Activated naive CD4-positive, alpha-beta T cell (primary cell): Measurements from ENCODE around the gene RRAS2.
"Not testable (repeated sequence)": the region's sequence is repeated elsewhere in the genome, so short reads cannot be mapped to it uniquely, and the experiment has no call there.

Experiments used
- DNase-seq, 4 experiments: peaks; one replicate each; lab custom pipeline; 2025; lab: John Stamatoyannopoulos, UW

The RRAS2 gene

GRCh38 chr11:14371249-14371648 is 12.3 kb upstream of the RRAS2 start:
- no peak for DNase-seq

- DNase-seq: no peak
Measured at GRCh38 chr11:14370496-14370895, 11.5 kb upstream of the RRAS2 start.

- DNase-seq: no peak
Measured at GRCh38 chr11:14369598-14369997, 10.6 kb upstream of the RRAS2 start.

- DNase-seq: no peak
Measured at GRCh38 chr11:14366936-14367335, 8.0 kb upstream of the RRAS2 start.

- DNase-seq: no peak
Measured at GRCh38 chr11:14364322-14364721, 5.3 kb upstream of the RRAS2 start.

- no peak for DNase-seq
Measured at GRCh38 chr11:14362611-14363010, 3.6 kb upstream of the RRAS2 start.

GRCh38 chr11:14361951-14362350 is 3.0 kb upstream of the RRAS2 start:
- DNase-seq: no peak

GRCh38 chr11:14360976-14361375 is 2.0 kb upstream of the RRAS2 start:
- DNase-seq: no peak

- no peak for DNase-seq
Measured at GRCh38 chr11:14359501-14360031, 583 bp upstream of the RRAS2 start.

- DNase-seq: peak in 1 of 4 experiments; percentile 18
Measured at GRCh38 chr11:14357881-14358728, 878 bp downstream of the RRAS2 start.

GRCh38 chr11:14356342-14356741 is 2.6 kb downstream of the RRAS2 start:
- DNase-seq: no peak

- DNase-seq: not testable (repeated sequence)
Measured at GRCh38 chr11:14354604-14355003, 4.4 kb downstream of the RRAS2 start.

GRCh38 chr11:14350716-14351238 is 8.2 kb downstream of the RRAS2 start:
- DNase-seq: no peak

- no peak for DNase-seq
Measured at GRCh38 chr11:14350215-14350614, 8.8 kb downstream of the RRAS2 start.

GRCh38 chr11:14347991-14348390 is 11.0 kb downstream of the RRAS2 start:
- no peak for DNase-seq

GRCh38 chr11:14347494-14347893 is 11.5 kb downstream of the RRAS2 start:
- DNase-seq: no peak

- no peak for DNase-seq
Measured at GRCh38 chr11:14346303-14346955, 12.6 kb downstream of the RRAS2 start.

- no peak for DNase-seq
Measured at GRCh38 chr11:14345668-14346067, 13.3 kb downstream of the RRAS2 start.

GRCh38 chr11:14345016-14345415 is 14.0 kb downstream of the RRAS2 start:
- not testable (repeated sequence) for DNase-seq

- DNase-seq: no peak
Measured at GRCh38 chr11:14342906-14343305, 16.1 kb downstream of the RRAS2 start.

- DNase-seq: no peak
Measured at GRCh38 chr11:14341968-14342367, 17.0 kb downstream of the RRAS2 start.

GRCh38 chr11:14340721-14341120 is 18.3 kb downstream of the RRAS2 start:
- DNase-seq: no peak

GRCh38 chr11:14339356-14339755 is 19.6 kb downstream of the RRAS2 start:
- no peak for DNase-seq
